IPS-15b (cell line): Measurements from ENCODE around the gene MTHFD2L.

ENCODE experiments used
- H3K27me3 ChIP-seq: one replicate; pipeline ENCODE4 v1.6.1; 2013; ENCODE audit warnings: low read length; ENCODE audit not compliant: control insufficient read depth, insufficient read depth
- H3K36me3 ChIP-seq: one replicate; pipeline ENCODE4 v1.6.1; 2013; ENCODE audit warnings: low read length; ENCODE audit not compliant: control insufficient read depth, insufficient read depth
- H3K4me1 ChIP-seq: one replicate; pipeline ENCODE4 v1.6.1; 2013; ENCODE audit warnings: mild to moderate bottlenecking, low read length; ENCODE audit not compliant: control insufficient read depth, insufficient read depth
- H3K4me3 ChIP-seq: one replicate; pipeline ENCODE4 v1.5.1; 2013; ENCODE audit warnings: low read depth, low read length
- H3K9ac ChIP-seq: one replicate; pipeline ENCODE4 v1.6.1; 2013; ENCODE audit warnings: low read depth, mild to moderate bottlenecking, low read length
- H3K9me3 ChIP-seq: one replicate; pipeline ENCODE4 v1.6.1; 2013; ENCODE audit warnings: mild to moderate bottlenecking, low read length; ENCODE audit not compliant: control insufficient read depth, insufficient read depth

MTHFD2L gene

GRCh38 chr4:74228691-74229640 is 71.0 kb downstream of the MTHFD2L start:
- no peaks in the 10 kb centered on the region for H3K4me1 ChIP-seq
- no peaks in the 10 kb centered on the region for H3K36me3 ChIP-seq
- no peaks in the 10 kb centered on the region for H3K9me3 ChIP-seq
- no peak overlapping the region for H3K9ac ChIP-seq
- H3K4me3 ChIP-seq = no peak overlapping the region
- no peaks in the 10 kb centered on the region for H3K27me3 ChIP-seq

DNA sequence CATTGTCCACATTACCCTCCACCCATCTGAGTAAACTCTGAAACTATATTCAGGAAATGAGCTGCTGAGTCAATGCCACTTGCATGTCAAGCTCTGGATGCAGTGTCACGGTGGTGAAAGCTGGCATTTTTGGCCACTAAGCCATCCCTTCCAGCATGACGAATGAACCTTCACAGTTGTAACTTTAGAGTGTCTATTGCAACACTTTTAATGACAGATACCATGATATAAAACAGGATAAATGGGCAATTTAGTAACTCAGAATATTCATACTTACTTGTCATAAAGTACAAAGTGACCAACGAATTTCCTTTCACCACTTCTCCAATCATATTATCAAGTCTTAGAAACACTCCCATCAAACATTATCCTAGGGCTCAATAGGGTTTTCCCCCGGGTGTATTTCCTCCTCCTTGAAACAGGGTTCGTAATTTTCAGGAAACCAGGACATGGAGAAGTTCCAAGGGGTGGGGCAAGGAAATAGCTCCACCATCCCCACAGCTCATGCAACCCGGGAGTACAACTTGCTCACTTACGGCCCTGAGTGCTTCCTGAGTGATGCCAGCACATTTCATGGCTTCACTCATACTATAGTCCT is 73.1 kb downstream of the MTHFD2L start:
- H3K27me3 ChIP-seq = no peaks in the 10 kb centered on the region
- no peak overlapping the region for H3K4me3 ChIP-seq
- no peak overlapping the region for H3K9ac ChIP-seq
- H3K36me3 ChIP-seq = no peaks in the 10 kb centered on the region
- no peaks in the 10 kb centered on the region for H3K4me1 ChIP-seq
- no peaks in the 10 kb centered on the region for H3K9me3 ChIP-seq

- Histone ChIP-seq H3K9me3 (no peaks in the 10 kb centered on the region), H3K36me3 (no peaks in the 10 kb centered on the region), H3K4me3 (no peak overlapping the region), H3K27me3 (no peaks in the 10 kb centered on the region), H3K4me1 (no peaks in the 10 kb centered on the region), H3K9ac (no peak overlapping the region)
Observed at GRCh38 chr4:74235135-74235534, 77.2 kb downstream of the MTHFD2L start.

GRCh38 chr4:74237425-74237966 is 79.6 kb downstream of the MTHFD2L start:
- Histone ChIP-seq H3K4me1 (no peaks in the 10 kb centered on the region), H3K27me3 (no peaks in the 10 kb centered on the region), H3K9ac (no peak overlapping the region), H3K4me3 (no peak overlapping the region), H3K9me3 (no peaks in the 10 kb centered on the region), H3K36me3 (no peaks in the 10 kb centered on the region)

DNA sequence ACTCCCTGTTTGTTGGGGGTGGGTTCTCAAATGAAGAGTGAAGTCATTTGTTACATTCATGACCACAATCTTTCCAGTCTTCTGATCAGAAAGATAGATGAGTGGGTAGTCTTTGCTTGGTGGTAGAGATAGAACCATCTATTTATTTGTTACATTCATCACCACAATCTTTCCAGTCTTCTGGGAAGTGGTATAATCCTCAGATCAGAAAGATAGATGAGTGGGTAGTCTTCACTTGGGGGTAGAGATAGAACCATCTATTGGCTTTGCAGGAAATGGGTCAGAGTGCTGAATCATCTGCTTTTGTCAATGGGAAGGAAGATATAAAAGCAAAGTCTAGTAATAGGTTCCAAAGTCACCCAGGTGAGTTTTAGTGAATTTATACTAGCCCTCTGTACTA is 86.1 kb downstream of the MTHFD2L start:
- H3K27me3 ChIP-seq = no peaks in the 10 kb centered on the region
- H3K9me3 ChIP-seq = no peaks in the 10 kb centered on the region
- H3K4me1 ChIP-seq = no peaks in the 10 kb centered on the region
- no peaks in the 10 kb centered on the region for H3K36me3 ChIP-seq
- H3K9ac ChIP-seq = no peak overlapping the region
- no peak overlapping the region for H3K4me3 ChIP-seq

GRCh38 chr4:74252933-74253332 is 95.0 kb downstream of the MTHFD2L start:
- no peak overlapping the region for H3K4me3 ChIP-seq
- no peak overlapping the region for H3K9ac ChIP-seq
- H3K36me3 ChIP-seq = no peaks in the 10 kb centered on the region
- no peaks in the 10 kb centered on the region for H3K9me3 ChIP-seq
- no peaks in the 10 kb centered on the region for H3K27me3 ChIP-seq
- no peaks in the 10 kb centered on the region for H3K4me1 ChIP-seq

DNA sequence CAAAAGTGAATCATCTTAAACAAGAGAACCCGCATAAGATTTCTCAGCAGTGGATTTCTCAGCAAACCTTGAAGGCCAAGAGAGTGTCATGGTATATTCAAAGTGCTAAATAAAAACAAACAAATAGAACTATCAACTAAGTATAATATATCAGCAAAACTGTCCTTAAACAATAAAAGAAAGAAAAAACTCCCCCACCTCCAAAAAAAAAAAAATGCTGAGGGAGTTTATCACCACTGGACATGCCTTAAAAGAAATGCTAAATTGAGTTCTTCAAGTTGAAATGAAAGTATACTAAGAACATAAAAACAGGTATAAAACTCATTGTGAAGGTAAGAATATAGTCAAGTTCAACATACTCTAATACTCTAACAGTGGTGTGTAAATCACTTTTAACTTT is 96.5 kb downstream of the MTHFD2L start:
- H3K27me3 ChIP-seq = no peaks in the 10 kb centered on the region
- H3K4me3 ChIP-seq = no peak overlapping the region
- H3K9ac ChIP-seq = no peak overlapping the region
- no peaks in the 10 kb centered on the region for H3K36me3 ChIP-seq
- H3K9me3 ChIP-seq = no peaks in the 10 kb centered on the region
- no peaks in the 10 kb centered on the region for H3K4me1 ChIP-seq

DNA sequence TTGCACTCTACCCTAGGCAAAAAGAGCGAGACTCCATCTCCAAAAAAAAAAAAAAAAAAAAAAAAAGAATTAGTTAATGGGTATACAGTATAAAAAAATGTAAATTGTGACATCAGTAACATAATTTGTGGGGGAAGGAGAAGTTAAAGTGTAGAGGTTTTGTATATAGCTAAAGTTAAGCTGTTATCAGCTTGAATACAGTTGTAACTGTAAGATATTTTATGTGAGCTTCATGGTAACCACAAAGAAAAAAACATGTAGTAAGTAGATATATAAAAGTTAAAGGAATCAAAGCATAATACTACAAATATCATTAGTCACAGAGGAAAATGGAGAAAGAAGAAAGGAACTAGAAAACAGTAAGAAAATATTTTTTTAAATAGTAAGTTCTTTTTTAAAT is 97.2 kb downstream of the MTHFD2L start:
- no peak overlapping the region for H3K9ac ChIP-seq
- H3K4me3 ChIP-seq = no peak overlapping the region
- no peaks in the 10 kb centered on the region for H3K36me3 ChIP-seq
- H3K4me1 ChIP-seq = no peaks in the 10 kb centered on the region
- no peaks in the 10 kb centered on the region for H3K9me3 ChIP-seq
- H3K27me3 ChIP-seq = no peaks in the 10 kb centered on the region

- no peaks in the 10 kb centered on the region for H3K27me3 ChIP-seq
- H3K9me3 ChIP-seq = no peaks in the 10 kb centered on the region
- no peak overlapping the region for H3K4me3 ChIP-seq
- H3K4me1 ChIP-seq = no peaks in the 10 kb centered on the region
- no peaks in the 10 kb centered on the region for H3K36me3 ChIP-seq
- H3K9ac ChIP-seq = no peak overlapping the region
Observed at GRCh38 chr4:74258963-74259362, 101.0 kb downstream of the MTHFD2L start.

DNA sequence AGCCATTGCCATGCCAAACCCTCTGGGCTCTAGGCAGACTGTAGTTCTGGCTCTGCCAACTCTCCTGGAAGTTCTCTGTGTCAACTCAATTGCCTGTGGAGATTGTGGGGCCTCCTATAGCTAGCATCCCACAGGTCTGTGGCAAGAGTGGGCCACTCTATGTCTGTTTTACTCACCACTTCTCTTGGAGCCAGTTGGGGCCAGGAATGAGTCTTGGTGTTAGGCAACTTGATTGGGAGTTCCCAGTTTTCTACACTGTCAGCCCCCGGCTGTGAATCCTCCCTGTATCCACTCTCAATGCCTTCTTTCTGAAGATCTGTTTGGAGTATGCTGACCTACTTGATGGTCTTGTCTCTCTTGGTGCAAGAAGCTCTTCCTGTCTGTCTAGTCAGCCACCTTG is 102.1 kb downstream of the MTHFD2L start:
- H3K27me3 ChIP-seq = no peaks in the 10 kb centered on the region
- H3K4me3 ChIP-seq = no peak overlapping the region
- no peaks in the 10 kb centered on the region for H3K9me3 ChIP-seq
- H3K9ac ChIP-seq = no peak overlapping the region
- H3K4me1 ChIP-seq = no peaks in the 10 kb centered on the region
- no peaks in the 10 kb centered on the region for H3K36me3 ChIP-seq

DNA sequence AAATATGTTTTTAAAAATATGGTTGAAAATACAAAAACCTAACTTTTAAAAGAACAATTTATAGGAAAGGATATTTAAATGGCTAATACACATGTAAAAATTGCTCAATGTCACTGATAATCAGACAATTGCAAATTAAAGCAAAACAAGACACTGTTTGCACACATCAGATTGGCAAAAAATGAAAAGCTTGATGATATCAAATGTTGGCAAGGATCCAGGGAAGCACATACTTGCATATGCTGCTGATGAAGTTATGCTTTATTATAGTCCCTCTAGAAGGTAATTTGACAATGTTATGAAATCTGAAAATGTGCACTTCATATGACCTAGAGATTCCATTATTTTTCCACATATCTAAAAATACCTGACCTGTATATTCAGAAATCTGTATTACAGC is 104.6 kb downstream of the MTHFD2L start:
- no peaks in the 10 kb centered on the region for H3K4me1 ChIP-seq

DNA sequence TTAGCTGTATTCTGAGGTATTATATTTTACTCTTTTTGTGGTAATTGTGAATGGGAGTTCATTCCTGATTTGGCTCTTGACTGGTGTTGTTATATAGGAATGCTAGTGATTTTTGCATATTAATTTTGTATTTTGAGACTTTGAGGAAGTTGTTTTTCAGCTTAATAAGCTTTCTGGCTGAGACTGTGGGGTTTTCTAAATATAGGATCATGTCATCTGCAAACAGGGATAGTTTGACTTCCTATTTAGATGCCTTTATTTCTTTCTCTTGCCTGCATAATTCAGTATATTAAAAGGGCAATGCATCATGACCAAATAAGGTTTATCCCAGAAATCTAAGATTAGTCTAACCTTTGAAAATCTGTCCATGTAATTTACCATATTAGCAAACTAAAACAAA is 105.6 kb downstream of the MTHFD2L start:
- H3K36me3 ChIP-seq = no peaks in the 10 kb centered on the region
- H3K9me3 ChIP-seq = no peaks in the 10 kb centered on the region
- H3K27me3 ChIP-seq = no peaks in the 10 kb centered on the region
- no peak overlapping the region for H3K4me3 ChIP-seq
- H3K4me1 ChIP-seq = no peaks in the 10 kb centered on the region
- no peak overlapping the region for H3K9ac ChIP-seq

More for the DNA sequence above, 104.6 kb downstream of the MTHFD2L start:
- H3K36me3 ChIP-seq = no peaks in the 10 kb centered on the region
- no peaks in the 10 kb centered on the region for H3K9me3 ChIP-seq
- no peak overlapping the region for H3K4me3 ChIP-seq
- no peak overlapping the region for H3K9ac ChIP-seq
- no peaks in the 10 kb centered on the region for H3K27me3 ChIP-seq
